ENCODE results near the gene TIMP3.

Gene TIMP3

GRCh38 chr22:32809786-32810554 lies 8.5 kb downstream of the TIMP3 start:
- DNase-seq (ENCODE audit: low spot score), result no peak

GRCh38 chr22:32810555-32811133 lies 9.1 kb downstream of the TIMP3 start:
- DNase-seq (ENCODE audit: low spot score), result no peak

GRCh38 chr22:32811788-32812545 lies 10.5 kb downstream of the TIMP3 start:
- no peak for DNase-seq (ENCODE audit: low spot score)

GRCh38 chr22:32814285-32814860 lies 12.9 kb downstream of the TIMP3 start:
- no peak for DNase-seq (ENCODE audit: low spot score)

- DNase-seq (ENCODE audit: low spot score), result no peak
Observed at GRCh38 chr22:32815059-32815458, 13.6 kb downstream of the TIMP3 start.

- DNase-seq (ENCODE audit: low spot score), result no peak
Observed at GRCh38 chr22:32815943-32816342, 14.4 kb downstream of the TIMP3 start.

- DNase-seq (ENCODE audit: low spot score), result no peak
Observed at GRCh38 chr22:32817137-32817730, 15.7 kb downstream of the TIMP3 start.

GRCh38 chr22:32818446-32819115 lies 17.1 kb downstream of the TIMP3 start:
- no peak for DNase-seq (ENCODE audit: low spot score)

GRCh38 chr22:32819120-32819519 lies 17.6 kb downstream of the TIMP3 start:
- no peak for DNase-seq (ENCODE audit: low spot score)

GRCh38 chr22:32820131-32821119 lies 18.9 kb downstream of the TIMP3 start:
- DNase-seq (ENCODE audit: low spot score), result no peak

- no peak for DNase-seq (ENCODE audit: low spot score)
Observed at GRCh38 chr22:32822179-32822877, 20.8 kb downstream of the TIMP3 start.

GRCh38 chr22:32823024-32823730 lies 21.7 kb downstream of the TIMP3 start:
- peak; percentile 66 for DNase-seq (ENCODE audit: low spot score)

GRCh38 chr22:32824531-32825312 lies 23.2 kb downstream of the TIMP3 start:
- DNase-seq (ENCODE audit: low spot score), result no peak

GRCh38 chr22:32826537-32826936 lies 25.0 kb downstream of the TIMP3 start:
- no peak for DNase-seq (ENCODE audit: low spot score)

GRCh38 chr22:32827049-32827602 lies 25.6 kb downstream of the TIMP3 start:
- DNase-seq (ENCODE audit: low spot score), result no peak

GRCh38 chr22:32828150-32828549 lies 26.6 kb downstream of the TIMP3 start:
- DNase-seq (ENCODE audit: low spot score), result no peak

- no peak for DNase-seq (ENCODE audit: low spot score)
Observed at GRCh38 chr22:32828561-32828960, 27.1 kb downstream of the TIMP3 start.

GRCh38 chr22:32829451-32829851 lies 27.9 kb downstream of the TIMP3 start:
- no peak for DNase-seq (ENCODE audit: low spot score)
